Regular cardiac myocyte (primary cell): ENCODE measurements around the gene ANAPC7. TPM values are rescaled to one million over a fixed set of nuclear protein-coding genes. Genes with fewer than 3 reads are reported as not detected.

Source experiments
- total RNA-seq: library from RNA; depleted of rRNA; stranded (reverse); fragments of >200 nt; gene quantifications from 2 replicates; pipeline ENCODE4 v1.2.3, GENCODE V29; 2014

Gene ANAPC7
- total RNA-seq = 43.7 and 57.5 TPM in 2 replicates

DNA sequence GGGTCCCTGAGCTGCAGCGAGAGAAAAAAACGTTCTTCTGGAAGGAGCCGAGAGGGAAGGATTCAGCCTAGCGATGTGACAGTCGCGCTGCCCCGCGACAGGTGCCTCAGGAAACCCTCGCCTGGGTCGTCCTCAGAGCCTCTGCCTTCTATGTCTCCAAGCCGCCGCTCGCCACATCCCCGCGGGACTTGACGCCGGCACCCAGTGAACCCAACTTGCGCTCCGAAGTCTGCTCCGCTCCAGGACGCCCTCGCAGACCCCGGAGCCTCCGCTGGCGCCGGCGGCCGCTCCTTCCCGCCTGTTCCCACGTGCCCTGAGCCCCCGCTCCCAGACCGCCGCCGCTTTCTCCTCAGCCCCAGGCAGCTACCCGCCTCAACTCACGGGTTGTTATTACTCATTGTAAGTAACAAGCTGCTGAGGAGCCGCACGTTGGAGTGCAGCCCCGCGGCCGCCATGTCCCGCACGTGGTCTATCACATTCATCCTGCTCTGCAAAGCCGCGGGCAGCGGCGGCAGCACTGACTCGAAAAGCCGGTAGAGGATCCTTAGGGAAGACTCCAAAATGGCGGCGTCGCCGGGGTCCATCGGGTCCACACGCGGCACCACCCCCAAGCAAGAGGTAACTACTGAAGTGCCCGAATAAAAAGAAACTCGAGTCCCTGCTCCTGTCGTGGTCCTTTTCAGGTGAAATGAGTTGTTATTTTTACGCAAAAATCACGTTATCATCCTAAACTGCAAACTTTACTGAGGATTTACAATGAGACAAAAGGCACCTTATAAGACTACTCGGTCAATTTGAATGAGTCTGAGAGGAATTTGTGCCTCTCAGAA, at the start of gene ANAPC7:
TSS of gene ANAPC7 (minus strand) at position 563 of the 830 bp plus-strand sequence. CDS start at position 482, 81 bp downstream.

DNA sequence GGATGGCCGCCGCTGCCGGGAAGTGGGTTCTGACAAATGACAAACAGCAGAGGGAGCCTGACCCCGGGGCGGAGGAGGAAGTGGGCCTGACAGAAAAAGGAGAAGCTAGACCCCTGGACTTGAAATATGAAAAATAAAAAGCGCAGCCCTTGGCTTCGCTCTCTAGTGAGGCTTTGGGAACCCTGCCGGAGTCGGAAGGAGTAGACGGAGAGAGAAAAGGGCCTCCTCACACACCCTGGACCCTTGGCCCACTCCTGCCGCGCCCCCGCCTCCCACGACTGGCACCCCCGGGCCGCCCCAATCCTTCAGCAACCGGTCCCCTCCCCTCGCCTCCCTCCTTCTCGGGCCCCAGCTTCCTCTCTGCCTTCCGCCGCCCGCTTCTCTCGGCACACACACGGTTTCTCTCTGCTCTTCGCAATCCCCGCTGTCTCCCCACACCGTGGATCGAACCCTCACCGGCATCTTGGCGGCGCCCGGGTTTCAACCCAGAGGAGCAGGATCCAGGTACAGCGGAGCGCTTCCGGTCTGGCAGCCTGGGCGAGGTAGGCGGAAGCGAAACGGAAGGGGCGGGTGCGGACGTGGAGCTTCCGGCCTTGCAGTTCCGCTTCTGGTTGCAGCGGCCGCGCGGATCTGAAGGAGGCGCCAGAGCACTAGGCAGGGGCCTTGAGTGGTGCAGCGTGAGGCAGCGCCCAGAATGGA, 46.4 kb upstream of the ANAPC7 start, which contains the start of gene ARPC3:
TSS of gene ARPC3 (minus strand) at position 539 of the 699 bp plus-strand sequence. CDS start at position 462, 77 bp downstream.

Other genes with a start within 250 kb of the ANAPC7 start
- 122 and 134 TPM in 2 replicates for gene ATP2A2, start 122.5 kb downstream of the ANAPC7 start, total RNA-seq
- 366 and 438 TPM in 2 replicates for gene ARPC3, start 46.6 kb upstream of the ANAPC7 start, total RNA-seq
- 19.4 and 45.8 TPM in 2 replicates for gene GPN3, start 64.5 kb upstream of the ANAPC7 start, total RNA-seq
- 22.0 and 29.3 TPM in 2 replicates for gene FAM216A, start 65.1 kb upstream of the ANAPC7 start, total RNA-seq
- gene VPS29, start 98.4 kb upstream of the ANAPC7 start, total RNA-seq = 42.0 and 87.4 TPM in 2 replicates
- gene RAD9B, start 98.6 kb upstream of the ANAPC7 start, total RNA-seq = 0.28 and 0.58 TPM in 2 replicates
- gene PPTC7, start 179.6 kb upstream of the ANAPC7 start, total RNA-seq = 5.6 and 7.5 TPM in 2 replicates
- 11.3 and 27.9 TPM in 2 replicates for gene TCTN1, start 210.4 kb upstream of the ANAPC7 start, total RNA-seq